Measurements from ENCODE around the gene PEX14. TPM values are rescaled to one million over a fixed set of nuclear protein-coding genes. Genes with fewer than 3 reads are reported as not detected.

The PEX14 gene
- total RNA-seq, 1 experiment from 2014 or later: 27.3 TPM

GRCh38 chr1:10630661-10631120 lies 155.9 kb downstream of the PEX14 start:
- ATAC-seq (no peak), DNase-seq (ENCODE audit: low spot score) (no peak)
- Mint-ChIP-seq H3K4me1 (peaks cover 31% of the 10 kb centered on the region), H3K9me3 (no peaks in the 10 kb centered on the region), H3K27ac (peak overlapping the region; percentile 85), H3K4me3 (no peak overlapping the region), H3K27me3 (ENCODE audit: low read depth) (no peaks in the 10 kb centered on the region), H3K36me3 (no peaks in the 10 kb centered on the region)
- TF ChIP-seq E2F1 (CRISPR knock-in tag; IDR thresholded peaks at IDR 0.05): no peak
- TF ChIP-seq ERG (CRISPR knock-in tag; IDR thresholded peaks at IDR 0.05): no peak
- TF ChIP-seq ZMAT4 (CRISPR knock-in tag; IDR thresholded peaks at IDR 0.05): no peak
- ChIA-PET CTCF (interaction anchor here (0.6 to 2.7 kb wide), 11 partner anchors 9 to 279 kb away, joined by 3 to 24 read pairs (median 3); no protein-coding TSS in a partner anchor), POLR2A (interaction anchor here (0.6 kb wide), 1 partner anchor 17 kb away, joined by 3 read pairs; no protein-coding TSS in a partner anchor)

- no peaks in the 10 kb centered on the region for H3K36me3 Mint-ChIP-seq
- no peak overlapping the region for H3K27ac Mint-ChIP-seq
- POLR2A ChIA-PET: no interaction called here
- TF ChIP-seq ETV6 (CRISPR knock-in tag; IDR thresholded peaks at IDR 0.05): no peak
- TF ChIP-seq E2F1 (CRISPR knock-in tag; IDR thresholded peaks at IDR 0.05): no peak
- no peak for TF ChIP-seq GABPB1 (CRISPR knock-in tag; IDR thresholded peaks at IDR 0.05)
- no peak for TF ChIP-seq CREM (CRISPR knock-in tag; IDR thresholded peaks at IDR 0.05)
- TF ChIP-seq HMGA2 (CRISPR knock-in tag; IDR thresholded peaks at IDR 0.05): no peak
- TF ChIP-seq TEAD1 (CRISPR knock-in tag; IDR thresholded peaks at IDR 0.05): no peak
- TF ChIP-seq IRF1 (CRISPR knock-in tag; IDR thresholded peaks at IDR 0.05): no peak
- TF ChIP-seq USF1 (CRISPR knock-in tag; IDR thresholded peaks at IDR 0.05): no peak
- TF ChIP-seq ERG (CRISPR knock-in tag; IDR thresholded peaks at IDR 0.05): no peak
- TF ChIP-seq EMX1 (CRISPR knock-in tag; IDR thresholded peaks at IDR 0.05): no peak
- TF ChIP-seq MAX (CRISPR knock-in tag; IDR thresholded peaks at IDR 0.05): no peak
- TF ChIP-seq NFYB (CRISPR knock-in tag; conservative IDR thresholded peaks at IDR 0.05; ENCODE audit: low read depth): no peak
- TF ChIP-seq ZNF219 (CRISPR knock-in tag; IDR thresholded peaks at IDR 0.05; ENCODE audit: borderline replicate concordance): no peak
- TF ChIP-seq ZNF512 (CRISPR knock-in tag; IDR thresholded peaks at IDR 0.05; ENCODE audit: borderline replicate concordance): no peak
- no peak for TF ChIP-seq JAZF1 (CRISPR knock-in tag; IDR thresholded peaks at IDR 0.05)
- no peak for TF ChIP-seq IRF2 (CRISPR knock-in tag; IDR thresholded peaks at IDR 0.05; ENCODE audit: borderline replicate concordance, low read depth)
- TF ChIP-seq ATF1 (CRISPR knock-in tag; IDR thresholded peaks at IDR 0.05): no peak
- ATAC-seq (no peak), DNase-seq (ENCODE audit: low spot score) (peak; percentile 16)
- CTCF ChIA-PET: interaction anchor here (0.7 to 2.7 kb wide), 6 partner anchors 8 to 279 kb away, joined by 3 to 24 read pairs (median 5); no protein-coding TSS in a partner anchor
- no peaks in the 10 kb centered on the region for H3K27me3 Mint-ChIP-seq (ENCODE audit: low read depth)
- H3K9me3 Mint-ChIP-seq: no peaks in the 10 kb centered on the region
- no peak overlapping the region for H3K4me3 Mint-ChIP-seq
- peaks cover 31% of the 10 kb centered on the region for H3K4me1 Mint-ChIP-seq
Observed at GRCh38 chr1:10631121-10631810, 156.5 kb downstream of the PEX14 start.

All from WTC11 (cell line).